Naive thymus-derived CD8-positive, alpha-beta T cell (primary cell): ENCODE data around the gene PLA2G1B. TPM values are rescaled to one million over a fixed set of nuclear protein-coding genes. Genes with fewer than 3 reads are reported as not detected.
A peak's percentile ranks its signal among the peaks of the same experiment; 100 is the strongest.

Experiments used
- ATAC-seq, 2 donors: fragments of 150-1000 bp; cut with Tn5 transposase in 1 of 2; sonication (Bioruptor Pico), chemical (Tn5 transposase) in 1 of 2; 1 replicate in 1 of 2; 2 replicates in 1 of 2; pipeline ENCODE4 v1.10.0; 2021; ENCODE audit warnings: mild to moderate bottlenecking in 2 of 2, moderate library complexity in 2 of 2
- POLR2A ChIA-PET: fragments of 350-600 bp; sonication (Branson Sonifier 250); formaldehyde crosslinking; loops from one replicate; lab custom pipeline; 2021; ENCODE audit warnings: antibody characterized with exemption; lab: Charles Lee
- DNase-seq, 10 donors: peaks; one replicate each; pipeline versions ENCODE4 v3.0.0 to v3.0.0-alpha.2; 2020 to 2022
- H3K27ac Mint-ChIP-seq, 10 donors: one replicate each; pipeline ENCODE4 v1.8.0; 2020 to 2022; ENCODE audit warnings: mild to moderate bottlenecking in 10 of 10, mixed read lengths in 10 of 10, moderate library complexity in 4 of 10, inconsistent platforms in 1 of 10
- H3K27me3 Mint-ChIP-seq, 5 donors: one replicate each; pipeline ENCODE4 v1.8.0; 2021 to 2022; ENCODE audit warnings: mixed read lengths in 5 of 5
- H3K36me3 Mint-ChIP-seq, 3 donors: one replicate each; pipeline ENCODE4 v1.8.0; 2020 to 2022; ENCODE audit warnings: mixed read lengths in 3 of 3, mild to moderate bottlenecking in 2 of 3, inconsistent platforms in 1 of 3
- H3K4me1 Mint-ChIP-seq, 4 donors: one replicate each; pipeline ENCODE4 v1.8.0; 2021 to 2022; ENCODE audit warnings: mixed read lengths in 4 of 4
- H3K4me3 Mint-ChIP-seq, 10 donors: one replicate each; pipeline ENCODE4 v1.8.0; 2020 to 2022; ENCODE audit warnings: mild to moderate bottlenecking in 10 of 10, mixed read lengths in 10 of 10, moderate library complexity in 6 of 10, inconsistent platforms in 1 of 10
- H3K9me3 Mint-ChIP-seq, 9 donors: one replicate each; pipeline ENCODE4 v1.8.0; 2020 to 2022; ENCODE audit warnings: mixed read lengths in 9 of 9, mild to moderate bottlenecking in 3 of 9, inconsistent platforms in 1 of 9, moderate library complexity in 1 of 9
- polyA plus RNA-seq, 3 donors: library from polyadenylated mRNA; unstranded; fragments of 300-500 nt; fragmentation: Illumina TruSeq; gene quantifications; one replicate each; pipeline ENCODE4 v1.2.3, GENCODE V29; 2021
- total RNA-seq, 8 experiments: library from RNA in 2 of 8; stranded (reverse) in 2 of 8; gene quantifications; one replicate each; pipeline ENCODE4 v1.2.3 and lab custom pipeline; 2021 to 2026

The PLA2G1B gene
- total RNA-seq (not detected), polyA plus RNA-seq (under 1 TPM; 0.40 to 0.77 (median 0.75) TPM), total RNA-seq (lab: John Stamatoyannopoulos, UW) (0 to 0.22 (median 0) reads per million in 6 experiments)

- Mint-ChIP-seq H3K4me3 (peak within 1 kb of the TSS in 1 of 10 donors; percentile 28), H3K36me3 (no peaks in the 10 kb centered on the region), H3K9me3 (no peaks in the 10 kb centered on the region), H3K4me1 (peaks cover 5 to 12% (median 7%) of the 10 kb centered on the region in 4 donors), H3K27me3 (peaks cover 0 to 6% (median 0%) of the 10 kb centered on the region in 5 donors), H3K27ac (no peak within 1 kb of the TSS)
- POLR2A ChIA-PET, result interaction anchor here (0.6 kb wide), 1 partner anchor 14 kb away, joined by 3 read pairs; no protein-coding TSS in a partner anchor
- ATAC-seq (no peak), DNase-seq (no peak)
Measured at GRCh38 chr12:120327593-120327992, at the start of gene PLA2G1B. Gene PLA2G1B (minus strand): TSS chr12:120327779. CDS start chr12:120327753, 26 bp downstream.

DNA sequence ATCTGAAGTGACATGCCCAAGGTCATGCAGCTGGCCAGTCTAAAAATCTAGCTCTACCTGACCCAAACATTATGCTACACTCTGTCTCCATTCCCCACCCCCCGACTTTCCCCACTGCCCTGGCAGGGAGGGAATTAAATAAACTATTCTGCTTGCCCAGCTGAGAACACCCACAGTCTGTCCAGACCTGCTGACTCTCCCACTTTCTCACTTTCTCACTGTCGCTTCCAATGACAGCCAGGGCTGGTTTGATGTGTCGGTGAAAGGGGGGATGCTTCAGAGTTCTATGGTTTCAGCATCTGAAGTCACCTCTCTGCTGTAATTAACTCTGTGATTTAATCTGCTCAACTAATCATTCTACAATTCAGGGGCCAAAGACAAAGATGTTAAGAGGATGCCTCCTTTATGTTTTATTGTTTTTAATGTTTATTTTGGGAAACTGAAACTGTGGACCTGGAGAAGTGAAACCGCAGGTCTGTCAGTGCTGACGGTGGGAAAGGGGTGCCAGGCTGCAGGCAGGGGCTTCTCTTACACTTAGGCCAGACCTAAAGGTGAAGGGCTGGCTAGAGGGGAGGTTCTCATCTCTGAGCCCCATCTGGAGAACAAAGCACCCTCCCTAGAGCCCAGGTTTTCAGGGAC lies 49.5 kb upstream of the PLA2G1B start:
- POLR2A ChIA-PET, result no interaction called here
- ATAC-seq (no peak), DNase-seq (no peak)
- Mint-ChIP-seq H3K4me1 (no peaks in the 10 kb centered on the region), H3K36me3 (no peaks in the 10 kb centered on the region), H3K27ac (no peak overlapping the region), H3K27me3 (peaks cover 25 to 86% (median 50%) of the 10 kb centered on the region in 5 donors), H3K9me3 (peaks cover 0 to 2% (median 0%) of the 10 kb centered on the region in 9 donors), H3K4me3 (no peak overlapping the region)

GRCh38 chr12:120376416-120376815 lies 48.8 kb upstream of the PLA2G1B start:
- Mint-ChIP-seq H3K27ac (no peak overlapping the region), H3K4me1 (no peaks in the 10 kb centered on the region), H3K9me3 (peaks cover 0 to 2% (median 0%) of the 10 kb centered on the region in 9 donors), H3K27me3 (peaks cover 28 to 86% (median 50%) of the 10 kb centered on the region in 5 donors), H3K36me3 (no peaks in the 10 kb centered on the region), H3K4me3 (no peak overlapping the region)
- ATAC-seq (no peak), DNase-seq (no peak)
- POLR2A ChIA-PET, result no interaction called here

GRCh38 chr12:120376009-120376408 lies 48.4 kb upstream of the PLA2G1B start:
- H3K4me1 Mint-ChIP-seq, result no peaks in the 10 kb centered on the region
- H3K27ac Mint-ChIP-seq, result no peak overlapping the region
- ATAC-seq (no peak), DNase-seq (no peak)
- peaks cover 0 to 2% (median 0%) of the 10 kb centered on the region in 9 donors for H3K9me3 Mint-ChIP-seq
- POLR2A ChIA-PET, result no interaction called here
- peaks cover 32 to 86% (median 54%) of the 10 kb centered on the region in 5 donors for H3K27me3 Mint-ChIP-seq
- H3K4me3 Mint-ChIP-seq, result no peak overlapping the region
- no peaks in the 10 kb centered on the region for H3K36me3 Mint-ChIP-seq

GRCh38 chr12:120373683-120374082 lies 46.1 kb upstream of the PLA2G1B start:
- peaks cover 0 to 2% (median 0%) of the 10 kb centered on the region in 9 donors for H3K9me3 Mint-ChIP-seq
- no peak for ATAC-seq

DNA sequence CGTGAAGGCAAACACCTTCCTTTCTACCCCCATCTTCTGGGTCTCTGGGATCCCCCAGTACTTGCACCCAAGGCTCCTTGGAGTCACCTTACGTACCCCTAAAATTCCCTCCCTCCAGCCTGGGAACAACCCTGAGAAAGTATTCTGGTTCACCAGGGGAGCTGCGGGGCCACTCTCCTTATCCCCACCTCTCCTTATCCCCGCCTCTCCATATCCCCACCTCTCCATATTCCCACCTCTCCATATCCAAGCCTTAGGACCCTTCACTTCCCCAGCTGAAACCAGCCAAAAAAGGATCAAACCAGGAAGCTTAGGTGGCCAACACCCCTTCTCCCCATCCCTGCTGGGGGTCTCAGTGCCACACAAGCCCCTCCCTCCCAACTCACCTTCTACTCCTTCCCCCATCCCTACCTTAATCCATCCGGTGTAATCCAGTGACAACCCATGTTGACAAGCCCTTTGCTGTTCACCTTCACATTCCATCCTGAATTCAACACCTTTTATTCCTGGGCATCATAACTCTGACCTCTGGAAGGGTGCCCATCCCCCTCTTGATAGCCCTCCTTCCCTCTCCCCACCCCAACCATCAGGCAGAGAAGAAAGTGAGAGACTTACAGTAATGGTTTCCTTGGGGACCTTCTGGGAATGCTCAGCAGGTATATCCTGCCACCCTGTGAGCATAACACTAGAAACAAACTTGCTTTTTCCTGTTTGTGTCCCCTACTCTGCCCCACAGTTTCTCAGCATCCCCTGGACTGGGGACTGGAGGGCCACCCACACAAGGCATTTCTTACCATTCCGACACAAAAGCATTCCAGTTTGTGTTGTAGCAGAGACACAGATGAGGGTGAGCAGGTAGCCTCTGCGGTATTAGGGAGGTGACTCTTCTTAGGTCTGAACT lies 43.0 kb upstream of the PLA2G1B start:
- peak overlapping the region in 3 of 10 donors; percentile 4 to 63 (median 31) for H3K27ac Mint-ChIP-seq
- ATAC-seq, result no peak
- H3K4me3 Mint-ChIP-seq, result peak overlapping the region; percentile 70 to 87 (median 78)

More at GRCh38 chr12:120373683-120374082, 46.1 kb upstream of the PLA2G1B start:
- H3K36me3 Mint-ChIP-seq, result peaks cover 0 to 10% (median 0%) of the 10 kb centered on the region in 3 donors
- peaks cover 47 to 92% (median 66%) of the 10 kb centered on the region in 5 donors for H3K27me3 Mint-ChIP-seq
- POLR2A ChIA-PET, result no interaction called here
- H3K4me1 Mint-ChIP-seq, result peaks cover 9 to 14% (median 12%) of the 10 kb centered on the region in 4 donors
- no peak for DNase-seq
- H3K27ac Mint-ChIP-seq, result no peak overlapping the region
- H3K4me3 Mint-ChIP-seq, result no peak overlapping the region

DNA sequence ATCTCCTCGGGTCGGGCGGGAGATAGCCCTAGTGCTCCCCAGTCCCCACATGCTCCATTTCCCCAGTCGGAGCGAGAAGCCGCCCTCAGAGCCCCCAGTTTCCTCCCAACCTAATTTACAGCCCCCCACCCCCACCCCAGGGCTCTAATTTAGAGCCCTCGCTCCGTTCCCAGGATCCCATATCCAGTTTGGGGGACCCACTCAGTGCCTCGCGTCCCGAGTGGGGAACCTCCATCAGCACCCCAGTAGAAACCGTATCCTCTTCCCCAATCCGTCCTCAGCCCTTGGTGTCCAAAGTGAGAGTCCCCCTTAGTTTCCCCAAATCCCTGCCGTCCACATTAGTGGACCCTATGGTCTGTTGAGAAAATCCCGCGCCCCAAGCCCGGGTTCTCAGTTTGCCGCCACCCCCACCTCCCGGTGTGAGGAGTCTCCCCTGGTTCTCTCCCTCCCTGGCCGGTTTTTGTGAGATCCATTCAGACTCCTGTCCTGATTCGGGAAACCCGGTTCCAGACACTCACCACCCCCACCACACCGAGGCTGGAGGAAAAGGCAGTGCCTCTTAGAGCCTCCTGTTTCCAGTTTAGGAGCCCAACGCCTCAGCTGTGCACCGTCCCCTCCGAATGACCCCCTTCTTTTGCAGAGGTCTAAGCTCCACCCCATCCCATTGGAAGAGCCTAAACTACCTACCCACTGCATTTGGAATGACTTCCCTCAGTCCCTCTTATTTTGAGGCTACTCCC lies 42.2 kb upstream of the PLA2G1B start:
- peak overlapping the region; percentile 70 to 87 (median 78) for H3K4me3 Mint-ChIP-seq
- peaks cover 49 to 87% (median 69%) of the 10 kb centered on the region in 5 donors for H3K27me3 Mint-ChIP-seq
- H3K36me3 Mint-ChIP-seq, result peaks cover 0 to 10% (median 0%) of the 10 kb centered on the region in 3 donors
- DNase-seq (peak in 1 of 10 donors; percentile 49), ATAC-seq (no peak)
- POLR2A ChIA-PET, result no interaction called here
- peaks cover 13 to 19% (median 14%) of the 10 kb centered on the region in 4 donors for H3K4me1 Mint-ChIP-seq
- H3K9me3 Mint-ChIP-seq, result peaks cover 0 to 2% (median 0%) of the 10 kb centered on the region in 9 donors
- H3K27ac Mint-ChIP-seq, result peak overlapping the region in 3 of 10 donors; percentile 31 to 71 (median 36)

More for the DNA sequence above, 43.0 kb upstream of the PLA2G1B start:
- Mint-ChIP-seq H3K36me3 (peaks cover 0 to 10% (median 0%) of the 10 kb centered on the region in 3 donors), H3K4me1 (peaks cover 13 to 19% (median 14%) of the 10 kb centered on the region in 4 donors), H3K9me3 (peaks cover 0 to 2% (median 0%) of the 10 kb centered on the region in 9 donors), H3K27me3 (peaks cover 48 to 87% (median 69%) of the 10 kb centered on the region in 5 donors)
- POLR2A ChIA-PET, result no interaction called here
- no peak for DNase-seq

GRCh38 chr12:120368789-120369602 lies 41.4 kb upstream of the PLA2G1B start, which contains the start of gene MSI1:
Gene MSI1 (minus strand): TSS chr12:120369164. CDS start chr12:120369091, 73 bp downstream.
- ATAC-seq, result peak; percentile 42 to 53
- Mint-ChIP-seq H3K36me3 (peaks cover 0 to 10% (median 0%) of the 10 kb centered on the region in 3 donors), H3K4me1 (peaks cover 13 to 19% (median 14%) of the 10 kb centered on the region in 4 donors), H3K27ac (peak within 1 kb of the TSS in 3 of 10 donors; percentile 31 to 71 (median 36)), H3K4me3 (peak within 1 kb of the TSS; percentile 70 to 87 (median 78)), H3K27me3 (peaks cover 47 to 87% (median 68%) of the 10 kb centered on the region in 5 donors), H3K9me3 (no peaks in the 10 kb centered on the region)
- POLR2A ChIA-PET, result no interaction called here
- DNase-seq, result peak in 1 of 10 donors; percentile 4

DNA sequence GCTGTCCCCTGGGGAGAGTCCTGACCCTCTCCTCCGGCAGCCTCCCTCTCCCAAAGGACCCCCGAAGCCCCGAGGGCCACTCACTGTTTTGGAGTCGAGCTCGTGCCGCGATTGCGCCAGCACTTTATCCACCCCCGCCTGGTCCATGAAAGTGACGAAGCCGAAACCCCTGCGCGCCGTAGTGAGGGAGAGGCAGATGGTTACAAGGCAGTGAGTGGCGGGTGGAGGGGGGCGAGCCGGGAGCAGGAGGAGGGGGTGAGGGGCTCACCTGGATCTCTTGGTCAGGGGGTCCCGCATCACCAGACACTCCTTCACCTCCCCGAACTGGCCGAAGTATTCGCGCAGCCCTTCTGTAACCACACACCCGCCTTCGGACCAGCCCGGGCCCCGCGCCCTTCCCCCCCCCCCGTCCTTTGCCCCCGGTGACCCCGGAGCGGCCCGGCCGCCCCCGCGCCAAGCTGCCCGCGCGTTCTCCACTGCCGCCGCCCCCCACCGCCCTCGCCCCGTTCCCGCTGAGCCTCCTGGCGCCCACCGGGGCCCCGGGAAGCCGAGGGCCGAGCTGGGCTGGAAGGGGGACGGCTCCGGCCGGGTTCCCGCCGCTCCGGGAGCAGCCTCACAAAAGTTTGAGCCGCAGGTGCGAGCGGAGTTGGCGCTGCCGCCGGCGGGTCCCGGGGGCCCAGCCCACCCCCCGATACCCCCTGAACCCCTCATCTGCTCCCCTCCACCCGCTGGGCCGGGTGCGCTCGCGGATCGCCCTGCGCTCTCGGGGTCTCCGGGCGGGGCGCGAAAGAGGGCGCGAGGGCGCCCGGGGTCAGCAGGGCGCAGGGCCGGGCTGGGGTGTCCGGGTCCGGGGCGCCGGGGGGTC lies 40.6 kb upstream of the PLA2G1B start:
- POLR2A ChIA-PET, result no interaction called here
- Mint-ChIP-seq H3K27ac (no peak overlapping the region), H3K4me3 (peak overlapping the region; percentile 36 to 75 (median 62)), H3K36me3 (peaks cover 0 to 10% (median 0%) of the 10 kb centered on the region in 3 donors), H3K4me1 (peaks cover 13 to 19% (median 14%) of the 10 kb centered on the region in 4 donors), H3K9me3 (no peaks in the 10 kb centered on the region), H3K27me3 (peaks cover 50 to 87% (median 74%) of the 10 kb centered on the region in 5 donors)
- peak in 1 of 2 donors; percentile 11 for ATAC-seq
- DNase-seq, result peak in 1 of 10 donors; percentile 16

- POLR2A ChIA-PET, result no interaction called here
- H3K4me1 Mint-ChIP-seq, result peaks cover 13 to 19% (median 14%) of the 10 kb centered on the region in 4 donors
- no peak overlapping the region for H3K27ac Mint-ChIP-seq
- peaks cover 46 to 87% (median 76%) of the 10 kb centered on the region in 5 donors for H3K27me3 Mint-ChIP-seq
- no peak for ATAC-seq
- no peaks in the 10 kb centered on the region for H3K9me3 Mint-ChIP-seq
- peaks cover 0 to 10% (median 0%) of the 10 kb centered on the region in 3 donors for H3K36me3 Mint-ChIP-seq
- DNase-seq, result no peak
- peak overlapping the region; percentile 47 to 75 (median 62) for H3K4me3 Mint-ChIP-seq
Measured at GRCh38 chr12:120367233-120367923, 39.8 kb upstream of the PLA2G1B start.
